Transverse colon (tissue), 4 donors: ENCODE measurements around the gene CALM3. TPM values are rescaled to one million over a fixed set of nuclear protein-coding genes. Genes with fewer than 3 reads are reported as not detected.
"Not testable (repeated sequence)": the region's sequence is repeated elsewhere in the genome, so short reads cannot be mapped to it uniquely, and the experiment has no call there.

Experiments
- DNase-seq: peaks from one replicate; pipeline ENCODE4 v3.0.0-alpha.2; 2019
- H3K27ac ChIP-seq, 4 donors: fragments of 200-600 bp; sonication (generic); 2 replicates each; pipeline ENCODE4 v1.5.1; 2016 to 2018; ENCODE audit warnings: inconsistent platforms in 4 of 4
- H3K27me3 ChIP-seq: fragments of 200-600 bp; sonication (generic); 2 replicates; pipeline ENCODE4 v1.5.1; 2017; ENCODE audit warnings: inconsistent platforms
- H3K36me3 ChIP-seq, 4 donors: fragments of 200-600 bp; sonication (generic); 2 replicates each; pipeline ENCODE4 v1.5.1; 2017 to 2019; ENCODE audit warnings: inconsistent platforms in 4 of 4
- H3K4me1 ChIP-seq, 4 donors: fragments of 200-600 bp; sonication (generic); 2 replicates each; pipeline ENCODE4 v1.5.1; 2017 to 2020; ENCODE audit warnings: inconsistent platforms in 4 of 4
- H3K4me3 ChIP-seq, 4 donors: fragments of 200-600 bp; sonication (generic); 1 replicate in 1 of 4; 2 replicates in 3 of 4; pipeline versions ENCODE4 v1.5.1 to v1.6.1; 2017 to 2019; ENCODE audit warnings: inconsistent platforms in 4 of 4
- H3K9me3 ChIP-seq, 2 donors: fragments of 200-600 bp; sonication (generic); 2 replicates each; pipeline ENCODE4 v1.5.1; 2017 to 2019; ENCODE audit warnings: inconsistent platforms in 2 of 2
- CTCF ChIP-seq, 5 experiments: fragments of 200-600 bp in 3 of 5; fragments of 450-650 bp in 2 of 5; sonication (generic) in 3 of 5; IDR thresholded peaks; 1 replicate in 2 of 5; 2 replicates in 3 of 5; pipeline ENCODE4 v1.5.1; 2016 to 2017; ENCODE audit warnings: antibody characterized with exemption in 5 of 5, inconsistent platforms in 3 of 5, mild to moderate bottlenecking in 2 of 5, moderate library complexity in 1 of 5
- EP300 ChIP-seq: sonication (generic); formaldehyde crosslinking; IDR thresholded peaks from one replicate; pipeline ENCODE4 v1.6.1; 2017; ENCODE audit warnings: antibody characterized with exemption, low read depth
- POLR2A ChIP-seq: fragments of 450-650 bp; IDR thresholded peaks from one replicate; pipeline ENCODE4 v1.6.1; 2016; ENCODE audit warnings: antibody characterized with exemption, mild to moderate bottlenecking, moderate library complexity
- POLR2AphosphoS5 ChIP-seq, 3 donors: sonication (generic); formaldehyde crosslinking; IDR thresholded peaks; one replicate each; pipeline ENCODE4 v1.6.1; 2016; ENCODE audit warnings: antibody characterized with exemption in 3 of 3
- WGBS, 2 donors: methylation state at CpG; one replicate each; pipeline ENCODE4 v1.1.5; 2018; ENCODE audit warnings: low coverage in 1 of 2; 5-methylcytosine and 5-hydroxymethylcytosine counted together
- in situ Hi-C, 4 donors: fragments of 200-750 bp; cut with MboI; loops; one replicate each; pipeline versions ENCODE4 v1.15.0 to v1.15.1; 2017; ENCODE audit warnings: low sequenced_read_pairs in 3 of 4, low pct_ligation_motif_present in 1 of 4, low pct_unique_long_range_greater_than_20kb in 1 of 4
- intact Hi-C: fragments of 100-400 bp; cut with DNase I; formaldehyde crosslinking; loops from one replicate; pipeline ENCODE4 v1.15.1; 2023; ENCODE audit warnings: low total_unique reads
- total RNA-seq, 4 donors: library from RNA; depleted of rRNA; stranded (reverse); fragments of >200 nt; gene quantifications; one replicate each; pipeline ENCODE4 v1.1.0, GENCODE V29; 2016

Gene CALM3
- total RNA-seq = 100 to 1,000 TPM; 160 to 923 (median 194) TPM

- Histone ChIP-seq H3K4me3 (peak within 1 kb of the TSS; percentile 99 to 100 (median 100)), H3K27ac (peak within 1 kb of the TSS; percentile 97 to 100 (median 98)), H3K36me3 (peaks cover 0 to 6% (median 0%) of the 10 kb centered on the region in 4 donors), H3K4me1 (peaks cover 19 to 42% (median 29%) of the 10 kb centered on the region in 4 donors), H3K27me3 (no peaks in the 10 kb centered on the region), H3K9me3 (no peaks in the 10 kb centered on the region)
- in situ Hi-C loops = no loop called here
- TF ChIP-seq POLR2A = peak; percentile 94
- peak; percentile 57 to 94 (median 87) for TF ChIP-seq POLR2AphosphoS5 (IDR thresholded peaks at IDR 0.05)
- TF ChIP-seq CTCF (IDR thresholded peaks at IDR 0.05) = no peak
- no peak for TF ChIP-seq EP300
- WGBS, 2 donors = 0% methylated on average over 11 to 51 of the region's 51 CpGs
- intact Hi-C loops = loop anchor here (5.0 kb wide), 2 partner anchors 61 to 146 kb away; partner anchors contain the start of genes DACT3, FKRP and STRN4
- DNase-seq = no peak
Observed at GRCh38 chr19:46601318-46602224, at the start of gene CALM3. TSS of gene CALM3 (plus strand) at chr19:46601330. CDS start at chr19:46601435, 105 bp downstream.

- 80 to 92% methylated on average over 1 of the region's 1 CpG for WGBS, 2 donors
- in situ Hi-C loops = no loop called here
- intact Hi-C loops = no loop called here
- TF ChIP-seq POLR2AphosphoS5 (IDR thresholded peaks at IDR 0.05) = no peak
- TF ChIP-seq CTCF (IDR thresholded peaks at IDR 0.05) = no peak
- TF ChIP-seq POLR2A = no peak
- TF ChIP-seq EP300 = no peak
- H3K4me3 ChIP-seq = no peak overlapping the region
- H3K9me3 ChIP-seq = peaks cover 12% of the 10 kb centered on the region in 2 donors
- H3K27me3 ChIP-seq = peaks cover 3% of the 10 kb centered on the region
- no peaks in the 10 kb centered on the region for H3K4me1 ChIP-seq
- DNase-seq = no peak
- no peak overlapping the region for H3K27ac ChIP-seq
- no peaks in the 10 kb centered on the region for H3K36me3 ChIP-seq
Observed at GRCh38 chr19:46552891-46553290, 48.2 kb upstream of the CALM3 start.

DNA sequence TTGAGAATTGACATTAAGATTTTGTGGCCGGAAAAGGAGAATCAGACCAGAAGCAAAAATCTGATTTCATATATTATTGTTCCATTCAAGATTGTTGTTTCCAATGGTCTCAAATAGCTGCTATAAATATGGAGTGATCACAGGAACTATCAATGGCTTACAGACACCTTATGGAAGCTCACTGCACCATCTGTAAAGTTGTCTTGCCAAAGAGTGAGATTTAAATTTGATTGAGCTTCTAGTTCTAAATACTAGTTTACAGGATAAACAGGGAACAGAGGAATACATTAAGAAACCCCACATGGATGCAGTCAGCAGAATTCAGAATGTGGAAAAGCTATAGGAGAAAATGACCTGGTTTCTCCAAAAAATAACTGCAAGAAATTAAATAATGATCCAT, 47.0 kb upstream of the CALM3 start:
- H3K4me1 ChIP-seq = no peaks in the 10 kb centered on the region
- H3K9me3 ChIP-seq = peaks cover 12% of the 10 kb centered on the region in 2 donors
- H3K27me3 ChIP-seq = peaks cover 3% of the 10 kb centered on the region
- TF ChIP-seq POLR2A = no peak
- TF ChIP-seq POLR2AphosphoS5 (IDR thresholded peaks at IDR 0.05) = no peak
- in situ Hi-C loops = no loop called here
- H3K4me3 ChIP-seq = no peak overlapping the region
- WGBS, 2 donors = 89 to 92% methylated on average over 1 of the region's 1 CpG
- intact Hi-C loops = no loop called here
- DNase-seq = no peak
- H3K27ac ChIP-seq = no peak overlapping the region
- no peaks in the 10 kb centered on the region for H3K36me3 ChIP-seq

DNA sequence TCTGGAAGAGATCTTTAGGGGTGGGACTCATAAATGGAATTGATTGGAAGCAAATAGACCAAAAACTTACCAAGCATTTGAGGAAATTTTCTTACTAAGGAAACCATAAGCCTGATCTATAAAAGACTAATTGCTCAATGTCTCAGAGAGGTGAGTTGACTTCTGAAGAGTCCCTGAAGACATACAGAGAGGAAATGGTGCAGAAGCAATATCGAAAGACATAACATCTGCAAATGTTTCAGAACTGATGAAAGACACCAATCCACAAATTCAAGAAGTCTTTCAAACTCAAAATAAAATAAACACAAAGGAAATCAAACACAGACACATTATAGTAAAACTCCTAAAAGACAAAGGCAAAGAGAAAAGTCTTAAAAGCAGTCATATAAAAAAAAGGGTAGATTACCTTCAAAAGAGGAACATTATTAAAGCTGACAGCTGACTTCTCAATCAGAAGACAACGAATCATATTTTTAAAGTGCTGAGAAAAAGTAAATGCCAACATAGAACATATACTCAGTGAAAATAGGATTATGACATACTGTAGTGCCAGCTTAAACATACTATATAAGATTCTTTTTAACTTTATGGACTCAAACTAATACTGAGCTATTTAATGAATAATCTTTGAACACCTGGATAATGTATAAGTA, 45.4 kb upstream of the CALM3 start:
- no peak for DNase-seq
- Histone ChIP-seq H3K4me1 (no peaks in the 10 kb centered on the region), H3K9me3 (peaks cover 3 to 4% of the 10 kb centered on the region in 2 donors), H3K4me3 (no peak overlapping the region), H3K27ac (no peak overlapping the region), H3K27me3 (peaks cover 3% of the 10 kb centered on the region), H3K36me3 (no peaks in the 10 kb centered on the region)
- TF ChIP-seq EP300 (no peak), POLR2A (no peak), POLR2AphosphoS5 (IDR thresholded peaks at IDR 0.05) (no peak)
- in situ Hi-C loops (no loop called here), intact Hi-C loops (no loop called here)
- 38 to 64% methylated on average over 2 of the region's 2 CpGs for WGBS, 2 donors

DNA sequence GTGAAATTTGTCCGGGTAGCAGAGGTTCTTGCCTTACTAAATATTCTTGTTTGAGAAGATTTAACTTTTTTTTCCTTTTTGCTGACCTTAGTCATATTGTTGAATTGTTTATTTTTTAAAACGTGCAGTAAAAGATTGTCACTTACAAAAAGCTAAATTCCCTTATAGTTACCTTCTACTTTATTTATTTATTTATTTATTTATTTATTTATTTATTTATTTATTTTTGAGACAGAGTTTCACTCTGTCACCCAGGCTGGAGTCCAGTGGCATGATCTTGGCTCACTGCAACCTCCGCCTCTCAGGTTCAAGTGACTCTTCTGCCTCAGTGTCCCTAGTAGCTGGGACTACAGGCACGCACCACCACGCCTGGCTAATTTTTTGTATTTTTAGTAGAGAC, 44.7 kb upstream of the CALM3 start:
- H3K27ac ChIP-seq, H3K36me3 ChIP-seq, H3K9me3 ChIP-seq, in situ Hi-C loops, H3K4me1 ChIP-seq, H3K27me3 ChIP-seq, intact Hi-C loops, H3K4me3 ChIP-seq, DNase-seq: not testable (repeated sequence)
- 83 to 84% methylated on average over 3 to 5 of the region's 5 CpGs for WGBS, 2 donors
